ENCODE data around the gene THRB.

THRB gene

GRCh38 chr3:24258727-24259600 is 235.7 kb downstream of the THRB start:
- DNase-seq: no peak

GRCh38 chr3:24258260-24258659 is 236.4 kb downstream of the THRB start:
- no peak for DNase-seq

- DNase-seq: no peak
Observed at GRCh38 chr3:24255414-24255813, 239.2 kb downstream of the THRB start.

- no peak for DNase-seq
Observed at GRCh38 chr3:24254649-24255048, 240.0 kb downstream of the THRB start.

GRCh38 chr3:24253336-24253735 is 241.3 kb downstream of the THRB start:
- no peak for DNase-seq

GRCh38 chr3:24249523-24249922 is 245.1 kb downstream of the THRB start:
- no peak for DNase-seq

GRCh38 chr3:24245056-24245455 is 249.6 kb downstream of the THRB start:
- no peak for DNase-seq

GRCh38 chr3:24244491-24244890 is 250.2 kb downstream of the THRB start:
- no peak for DNase-seq

GRCh38 chr3:24242012-24242698 is 252.5 kb downstream of the THRB start:
- DNase-seq: no peak

GRCh38 chr3:24240306-24240705 is 254.3 kb downstream of the THRB start:
- DNase-seq: no peak

GRCh38 chr3:24237971-24238706 is 256.5 kb downstream of the THRB start:
- no peak for DNase-seq

GRCh38 chr3:24235121-24235520 is 259.5 kb downstream of the THRB start:
- DNase-seq: no peak

GRCh38 chr3:24232784-24233183 is 261.9 kb downstream of the THRB start:
- no peak for DNase-seq

GRCh38 chr3:24229468-24230221 is 265.0 kb downstream of the THRB start:
- no peak for DNase-seq

- DNase-seq: no peak
Observed at GRCh38 chr3:24227635-24228034, 267.0 kb downstream of the THRB start.

- DNase-seq: no peak
Observed at GRCh38 chr3:24226397-24226796, 268.3 kb downstream of the THRB start.

- DNase-seq: no peak
Observed at GRCh38 chr3:24225385-24225950, 269.2 kb downstream of the THRB start.

GRCh38 chr3:24224666-24225384 is 269.8 kb downstream of the THRB start:
- DNase-seq: no peak

- DNase-seq: no peak
Observed at GRCh38 chr3:24222165-24222805, 272.4 kb downstream of the THRB start.

GRCh38 chr3:24220859-24221657 is 273.6 kb downstream of the THRB start:
- DNase-seq: no peak

All from stimulated activated CD4-positive, alpha-beta T cell treated with anti-CD3 and anti-CD28 coated beads, Interleukin-12 subunit alpha, Interleukin-12 subunit beta, amount 100 ng/mL, for 4 hours (primary cell).